A549 (cell line): ENCODE results near the gene RSBN1.
"Not testable (repeated sequence)": the region's sequence is repeated elsewhere in the genome, so short reads cannot be mapped to it uniquely, and the experiment has no call there.

ENCODE experiments used
- MAX ChIP-seq: IDR thresholded peaks from 2 replicates; pipeline ENCODE4 v1.6.1; 2012
- RAD21 ChIP-seq, 2 experiments: fragments of >200 bp in 1 of 2; sonication (Bioruptor Twin) in 1 of 2; formaldehyde crosslinking in 1 of 2; IDR thresholded peaks in 1 of 2; conservative IDR thresholded peaks in 1 of 2; 2 replicates in 1 of 2; 3 replicates in 1 of 2; pipeline ENCODE4 v1.6.1; 2012 to 2018; ENCODE audit warnings: inconsistent platforms in 1 of 2
- SMC3 ChIP-seq: fragments of >200 bp; sonication (Bioruptor Twin); formaldehyde crosslinking; IDR thresholded peaks from 3 replicates; pipeline ENCODE4 v1.6.1; 2018; ENCODE audit warnings: inconsistent platforms
- USF2 ChIP-seq: fragments of 450-650 bp; IDR thresholded peaks from 2 replicates; pipeline ENCODE4 v1.6.1; 2014; ENCODE audit warnings: antibody characterized with exemption
- TF ChIP-seq, protein P1 (sequence below): fragments of >200 bp; sonication (Bioruptor Twin); formaldehyde crosslinking; IDR thresholded peaks from 3 replicates; pipeline ENCODE4 v1.5.1; 2016

- TF ChIP-seq, protein P1, sequence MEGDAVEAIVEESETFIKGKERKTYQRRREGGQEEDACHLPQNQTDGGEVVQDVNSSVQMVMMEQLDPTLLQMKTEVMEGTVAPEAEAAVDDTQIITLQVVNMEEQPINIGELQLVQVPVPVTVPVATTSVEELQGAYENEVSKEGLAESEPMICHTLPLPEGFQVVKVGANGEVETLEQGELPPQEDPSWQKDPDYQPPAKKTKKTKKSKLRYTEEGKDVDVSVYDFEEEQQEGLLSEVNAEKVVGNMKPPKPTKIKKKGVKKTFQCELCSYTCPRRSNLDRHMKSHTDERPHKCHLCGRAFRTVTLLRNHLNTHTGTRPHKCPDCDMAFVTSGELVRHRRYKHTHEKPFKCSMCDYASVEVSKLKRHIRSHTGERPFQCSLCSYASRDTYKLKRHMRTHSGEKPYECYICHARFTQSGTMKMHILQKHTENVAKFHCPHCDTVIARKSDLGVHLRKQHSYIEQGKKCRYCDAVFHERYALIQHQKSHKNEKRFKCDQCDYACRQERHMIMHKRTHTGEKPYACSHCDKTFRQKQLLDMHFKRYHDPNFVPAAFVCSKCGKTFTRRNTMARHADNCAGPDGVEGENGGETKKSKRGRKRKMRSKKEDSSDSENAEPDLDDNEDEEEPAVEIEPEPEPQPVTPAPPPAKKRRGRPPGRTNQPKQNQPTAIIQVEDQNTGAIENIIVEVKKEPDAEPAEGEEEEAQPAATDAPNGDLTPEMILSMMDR = not testable (repeated sequence)
- not testable (repeated sequence) for TF ChIP-seq USF2; RAD21 (conservative IDR thresholded peaks at IDR 0.05 in 1 of 2, IDR thresholded peaks at IDR 0.05 in 1 of 2); SMC3; MAX
Measured at GRCh38 chr1:113753333-113753732, 58.9 kb downstream of the RSBN1 start.
